Mucosa of descending colon (tissue), 3 donors: ENCODE measurements around the gene ANKK1. TPM values are rescaled to one million over a fixed set of nuclear protein-coding genes. Genes with fewer than 3 reads are reported as not detected.

ENCODE experiments used
- ATAC-seq: fragments of 200-7000 bp; cut with Tn5 transposase; one replicate; pipeline ENCODE4 v1.9.1; 2020; ENCODE audit warnings: mild to moderate bottlenecking, moderate library complexity
- DNase-seq, 3 donors: peaks; one replicate each; pipeline ENCODE4 v3.0.0-alpha.2; 2020
- H3K36me3 ChIP-seq: fragments of 200-600 bp; one replicate; pipeline ENCODE4 v1.8.0; 2021; ENCODE audit warnings: low read depth, mild to moderate bottlenecking
- H3K4me1 ChIP-seq: fragments of 200-600 bp; one replicate; pipeline ENCODE4 v1.8.0; 2021; ENCODE audit warnings: low read depth, mild to moderate bottlenecking
- H3K4me3 ChIP-seq: fragments of 200-600 bp; one replicate; pipeline ENCODE4 v1.8.0; 2021; ENCODE audit warnings: mild to moderate bottlenecking
- H3K9me3 ChIP-seq: fragments of 200-600 bp; one replicate; pipeline ENCODE4 v1.8.0; 2021; ENCODE audit warnings: mild to moderate bottlenecking
- CTCF ChIP-seq: fragments of 200-600 bp; IDR thresholded peaks from one replicate; pipeline ENCODE4 v1.8.0; 2022; ENCODE audit warnings: antibody characterized with exemption, mild to moderate bottlenecking
- intact Hi-C, 2 donors: fragments of 100-400 bp; cut with DNase I in 1 of 2; cut with micrococcal nuclease in 1 of 2; formaldehyde crosslinking; loops; one replicate each; pipeline versions ENCODE4 v1.11.0 to v1.11.1; 2022; cut with DNase I, micrococcal nuclease
- long read RNA-seq, 2 donors: library from polyadenylated mRNA; unstranded; transcript quantifications; one replicate each; pipeline ENCODE4 v2.0.0, GENCODE V29; 2019 to 2021
- total RNA-seq, 3 donors: library from RNA; stranded (reverse); fragmentation: NEBNext Ultra II Directional in 2 of 3; extraction: Animal tissue kit (Norgen Biotek cat#: 25700) in 2 of 3; gene quantifications; one replicate each; pipeline versions ENCODE4 v1.2.1 to v1.2.4, GENCODE V29; 2021 to 2023
- donor health status: DM: no; HTN: no; CAD: no; lungs with moderate emphysema.
- donor health status: DM: no; HTN: no; CAD: no.
- donor health status: DM: no; HTN: yes; CAD: no.

The ANKK1 gene
- under 1 TPM; 0.19 to 0.28 (median 0.26) TPM for total RNA-seq
- long read RNA-seq, donor 1: 0 reads
- long read RNA-seq, donor 2: 0 reads

DNA sequence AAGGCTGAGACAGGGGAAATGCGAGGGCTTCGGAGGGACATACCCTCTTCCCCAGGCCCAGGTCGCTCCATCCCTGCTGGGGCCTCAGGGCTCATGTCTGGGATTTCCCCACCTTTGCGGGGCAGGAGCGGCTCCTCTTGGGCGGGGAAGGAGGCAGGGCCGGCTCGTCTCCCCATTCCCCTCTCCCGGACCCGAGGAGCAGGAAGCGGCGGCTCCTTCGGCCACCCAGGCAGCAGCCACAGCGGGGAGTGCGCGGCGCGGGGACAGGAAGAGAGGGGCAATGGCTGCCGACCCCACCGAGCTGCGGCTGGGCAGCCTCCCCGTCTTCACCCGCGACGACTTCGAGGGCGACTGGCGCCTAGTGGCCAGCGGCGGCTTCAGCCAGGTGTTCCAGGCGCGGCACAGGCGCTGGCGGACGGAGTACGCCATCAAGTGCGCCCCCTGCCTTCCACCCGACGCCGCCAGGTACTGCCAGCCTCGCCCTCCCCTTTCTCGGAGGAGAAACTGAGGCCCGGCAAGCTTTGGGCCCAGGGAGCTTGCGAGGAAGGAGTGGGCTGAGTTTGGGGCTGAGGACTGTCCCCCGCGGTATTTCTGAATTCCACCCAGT, at the start of gene ANKK1:
Gene ANKK1, plus strand, starts transcription at position 175 of the 607 bp plus-strand sequence. Its CDS starts 106 bp downstream, at position 281.
- H3K9me3 ChIP-seq: no peaks in the 10 kb centered on the region
- no peaks in the 10 kb centered on the region for H3K36me3 ChIP-seq
- no peak within 1 kb of the TSS for H3K4me3 ChIP-seq
- TF ChIP-seq CTCF: peak; percentile 12
- ATAC-seq (peak; percentile 85), DNase-seq (peak in 2 of 3 donors; percentile 35 to 48)
- intact Hi-C loops: no loop called here
- H3K4me1 ChIP-seq: peaks cover 9% of the 10 kb centered on the region

DNA sequence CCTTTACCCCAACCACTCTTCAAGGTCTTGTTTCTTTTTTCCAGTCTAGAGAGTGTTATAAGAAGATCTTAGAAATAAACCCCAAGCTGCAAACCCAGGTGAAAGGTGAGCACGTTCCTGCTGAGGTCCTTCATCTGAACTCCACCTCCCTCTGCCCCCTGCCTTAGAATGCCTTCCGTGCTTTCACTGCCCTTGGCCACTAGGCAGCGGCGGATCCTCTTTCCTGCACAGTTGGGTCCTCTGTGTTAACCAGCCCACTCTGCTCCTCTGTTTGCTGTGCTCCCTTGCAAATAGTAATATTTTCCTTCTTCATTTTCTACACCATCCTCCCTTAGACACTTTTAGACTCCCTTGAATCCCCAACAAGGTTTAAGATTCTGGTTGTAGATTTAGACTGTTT, 48.8 kb upstream of the ANKK1 start:
- ATAC-seq (no peak), DNase-seq (no peak)
- Histone ChIP-seq H3K4me3 (no peak overlapping the region), H3K9me3 (no peaks in the 10 kb centered on the region), H3K4me1 (no peaks in the 10 kb centered on the region), H3K36me3 (no peaks in the 10 kb centered on the region)
- TF ChIP-seq CTCF: no peak
- intact Hi-C loops: no loop called here

DNA sequence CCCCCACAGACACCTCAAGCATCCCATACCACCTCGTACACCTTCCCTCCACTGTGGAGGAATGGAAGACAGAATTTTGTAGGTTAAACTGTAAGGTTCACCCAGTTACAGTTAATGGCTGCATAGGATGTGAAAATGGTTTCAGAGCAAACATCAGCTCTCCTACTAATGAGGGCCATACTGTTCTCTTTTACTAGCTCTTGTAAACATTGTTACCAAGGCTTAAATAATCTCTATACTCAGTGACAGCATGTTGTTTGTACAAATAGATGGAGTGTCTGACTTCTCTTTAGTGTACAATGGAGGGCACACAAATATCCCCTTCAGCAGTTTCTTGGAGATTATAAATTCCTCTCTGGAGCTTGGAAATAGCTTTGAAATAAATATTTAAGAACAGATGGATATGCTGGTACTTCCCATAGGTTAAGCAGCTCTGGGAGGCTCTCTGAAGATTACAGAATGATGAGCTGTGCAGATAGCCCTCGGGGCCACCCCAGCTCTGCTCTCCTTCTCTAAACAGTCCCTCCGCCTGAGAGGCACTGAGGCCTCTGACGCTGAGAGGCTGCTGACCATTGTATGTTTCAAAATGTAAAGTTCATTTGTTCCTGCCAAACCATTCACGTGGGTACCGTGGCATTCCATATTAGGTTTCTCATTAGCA, 47.5 kb upstream of the ANKK1 start:
- ATAC-seq: no peak
- intact Hi-C loops: no loop called here

DNA sequence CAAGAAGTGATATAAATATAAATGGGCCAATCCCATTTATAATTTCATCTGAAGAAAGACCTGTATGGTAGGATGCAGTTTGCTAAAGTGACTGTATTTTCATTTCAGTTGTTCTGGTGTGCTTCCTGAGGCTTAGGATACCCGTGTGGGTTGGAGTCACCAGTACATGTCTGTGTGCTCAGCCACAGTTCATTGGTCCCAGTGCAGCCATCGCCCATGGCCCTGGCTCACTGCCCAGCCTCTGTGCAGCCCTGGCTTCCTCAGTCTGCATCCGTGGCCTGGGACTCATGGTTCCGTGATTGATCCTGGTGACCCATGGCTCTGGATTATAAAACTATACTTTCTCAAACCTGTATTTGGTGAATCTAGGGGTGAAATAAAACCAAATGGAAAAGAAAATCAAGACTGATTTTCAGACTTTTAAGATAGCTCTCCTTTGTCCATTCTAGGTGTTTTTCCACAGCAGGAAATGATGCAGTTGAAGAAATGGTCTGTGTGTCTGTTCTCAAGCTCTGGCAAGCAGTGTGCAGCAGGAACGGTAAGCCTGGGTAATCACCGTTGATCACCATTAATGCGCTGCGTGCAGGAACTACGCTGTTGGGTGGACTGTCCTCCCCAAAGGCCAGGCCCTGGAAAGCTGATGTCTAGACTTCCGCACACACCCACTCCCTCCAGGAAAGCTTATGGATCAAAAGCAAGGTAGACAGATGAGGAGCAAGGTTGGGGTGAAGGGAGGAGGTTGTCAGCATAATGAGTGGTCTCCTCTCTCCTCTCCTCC, 46.0 kb upstream of the ANKK1 start:
- TF ChIP-seq CTCF: no peak
- ATAC-seq (no peak), DNase-seq (no peak)
- Histone ChIP-seq H3K36me3 (no peaks in the 10 kb centered on the region), H3K4me3 (no peak overlapping the region), H3K9me3 (no peaks in the 10 kb centered on the region), H3K4me1 (no peaks in the 10 kb centered on the region)
- intact Hi-C loops: no loop called here

More for the DNA sequence above, 47.5 kb upstream of the ANKK1 start:
- no peaks in the 10 kb centered on the region for H3K36me3 ChIP-seq
- H3K4me1 ChIP-seq: no peaks in the 10 kb centered on the region
- no peak for TF ChIP-seq CTCF
- no peak for DNase-seq
- no peaks in the 10 kb centered on the region for H3K9me3 ChIP-seq
- H3K4me3 ChIP-seq: no peak overlapping the region

DNA sequence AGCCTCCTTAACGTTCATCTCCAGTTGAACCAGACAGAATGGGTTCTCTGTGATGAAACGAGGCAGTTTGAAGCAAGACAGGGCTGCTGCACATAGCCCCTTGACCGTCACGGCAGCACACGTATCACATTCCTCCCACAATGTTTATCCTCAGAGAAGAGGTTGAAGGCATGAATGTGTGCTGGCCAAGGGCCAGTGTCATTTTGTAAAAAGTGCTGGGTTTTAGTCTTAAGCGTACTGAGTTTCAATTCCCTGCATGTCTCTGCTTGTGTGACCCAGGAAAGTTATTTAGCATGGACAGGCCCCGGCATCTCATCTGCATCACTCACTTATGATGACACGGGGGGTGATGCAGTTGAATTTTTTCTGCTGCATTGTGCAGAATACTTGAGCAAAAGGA, 41.6 kb upstream of the ANKK1 start:
- Histone ChIP-seq H3K9me3 (no peaks in the 10 kb centered on the region), H3K36me3 (no peaks in the 10 kb centered on the region), H3K4me3 (no peak overlapping the region), H3K4me1 (no peaks in the 10 kb centered on the region)
- ATAC-seq (no peak), DNase-seq (no peak)
- intact Hi-C loops: no loop called here
- no peak for TF ChIP-seq CTCF
